ENCODE measurements around the gene ATP8A1. TPM values are rescaled to one million over a fixed set of nuclear protein-coding genes. Genes with fewer than 3 reads are reported as not detected.
"Not testable (repeated sequence)": the region's sequence is repeated elsewhere in the genome, so short reads cannot be mapped to it uniquely, and the experiment has no call there.

Gene ATP8A1
- total RNA-seq, 2 experiments from 2014 or later, result 23.8 to 24.7 TPM

- Mint-ChIP-seq H3K4me3 (no peak overlapping the region), H3K36me3 (peaks cover 23% of the 10 kb centered on the region), H3K27ac (no peak overlapping the region), H3K9me3 (no peaks in the 10 kb centered on the region), H3K27me3 (no peaks in the 10 kb centered on the region), H3K4me1 (peaks cover 17% of the 10 kb centered on the region)
- DNase-seq, result no peak
Observed at GRCh38 chr4:42492962-42493361, 163.9 kb downstream of the ATP8A1 start.

- Mint-ChIP-seq H3K36me3 (peaks cover 15% of the 10 kb centered on the region), H3K4me3 (no peak overlapping the region), H3K4me1 (peaks cover 17% of the 10 kb centered on the region), H3K27me3 (no peaks in the 10 kb centered on the region), H3K27ac (no peak overlapping the region), H3K9me3 (no peaks in the 10 kb centered on the region)
- no peak for DNase-seq
Observed at GRCh38 chr4:42490015-42490414, 166.9 kb downstream of the ATP8A1 start.

GRCh38 chr4:42489095-42489494, 167.8 kb downstream of the ATP8A1 start:
- Mint-ChIP-seq H3K27me3 (no peaks in the 10 kb centered on the region), H3K4me3 (no peak overlapping the region), H3K4me1 (peaks cover 17% of the 10 kb centered on the region), H3K36me3 (peaks cover 18% of the 10 kb centered on the region), H3K9me3 (no peaks in the 10 kb centered on the region), H3K27ac (no peak overlapping the region)
- DNase-seq, result no peak

GRCh38 chr4:42488554-42488953, 168.4 kb downstream of the ATP8A1 start:
- no peak overlapping the region for H3K27ac Mint-ChIP-seq
- peaks cover 19% of the 10 kb centered on the region for H3K36me3 Mint-ChIP-seq
- H3K4me1 Mint-ChIP-seq, result peaks cover 20% of the 10 kb centered on the region
- no peak for DNase-seq
- no peaks in the 10 kb centered on the region for H3K9me3 Mint-ChIP-seq
- H3K27me3 Mint-ChIP-seq, result no peaks in the 10 kb centered on the region
- H3K4me3 Mint-ChIP-seq, result no peak overlapping the region

- Mint-ChIP-seq H3K27me3 (no peaks in the 10 kb centered on the region), H3K9me3 (no peaks in the 10 kb centered on the region), H3K4me1 (peaks cover 21% of the 10 kb centered on the region), H3K27ac (no peak overlapping the region), H3K36me3 (peaks cover 20% of the 10 kb centered on the region), H3K4me3 (no peak overlapping the region)
- DNase-seq, result no peak
Observed at GRCh38 chr4:42488114-42488513, 168.8 kb downstream of the ATP8A1 start.

GRCh38 chr4:42487230-42487629, 169.7 kb downstream of the ATP8A1 start:
- Mint-ChIP-seq H3K27me3 (no peaks in the 10 kb centered on the region), H3K4me3 (no peak overlapping the region), H3K36me3 (peaks cover 26% of the 10 kb centered on the region), H3K9me3 (no peaks in the 10 kb centered on the region), H3K4me1 (peaks cover 21% of the 10 kb centered on the region), H3K27ac (no peak overlapping the region)
- DNase-seq, result no peak

GRCh38 chr4:42486156-42486555, 170.7 kb downstream of the ATP8A1 start:
- H3K4me3 Mint-ChIP-seq, DNase-seq, H3K27me3 Mint-ChIP-seq, H3K9me3 Mint-ChIP-seq, H3K27ac Mint-ChIP-seq: not testable (repeated sequence)
- H3K4me1 Mint-ChIP-seq, result peaks cover 18% of the 10 kb centered on the region
- H3K36me3 Mint-ChIP-seq, result peaks cover 24% of the 10 kb centered on the region

- peaks cover 19% of the 10 kb centered on the region for H3K36me3 Mint-ChIP-seq
- peaks cover 7% of the 10 kb centered on the region for H3K4me1 Mint-ChIP-seq
- H3K4me3 Mint-ChIP-seq, result no peak overlapping the region
- no peaks in the 10 kb centered on the region for H3K27me3 Mint-ChIP-seq
- H3K27ac Mint-ChIP-seq, result no peak overlapping the region
- DNase-seq, result no peak
- no peaks in the 10 kb centered on the region for H3K9me3 Mint-ChIP-seq
Observed at GRCh38 chr4:42484630-42485029, 172.3 kb downstream of the ATP8A1 start.

GRCh38 chr4:42483426-42484379, 173.2 kb downstream of the ATP8A1 start:
- DNase-seq, result no peak
- Mint-ChIP-seq H3K4me3 (no peak overlapping the region), H3K27ac (no peak overlapping the region), H3K36me3 (peaks cover 22% of the 10 kb centered on the region), H3K4me1 (peaks cover 4% of the 10 kb centered on the region), H3K9me3 (no peaks in the 10 kb centered on the region), H3K27me3 (no peaks in the 10 kb centered on the region)

GRCh38 chr4:42482516-42483327, 174.2 kb downstream of the ATP8A1 start:
- Mint-ChIP-seq H3K27me3 (no peaks in the 10 kb centered on the region), H3K9me3 (no peaks in the 10 kb centered on the region), H3K4me1 (peaks cover 4% of the 10 kb centered on the region), H3K4me3 (no peak overlapping the region), H3K27ac (no peak overlapping the region), H3K36me3 (peaks cover 23% of the 10 kb centered on the region)
- DNase-seq, result no peak

- Mint-ChIP-seq H3K9me3 (no peaks in the 10 kb centered on the region), H3K4me3 (no peak overlapping the region), H3K36me3 (peaks cover 26% of the 10 kb centered on the region)
Observed at GRCh38 chr4:42480717-42481116, 176.2 kb downstream of the ATP8A1 start.

GRCh38 chr4:42480281-42480680, 176.6 kb downstream of the ATP8A1 start:
- Mint-ChIP-seq H3K4me3 (no peak overlapping the region), H3K4me1 (peaks cover 4% of the 10 kb centered on the region), H3K27me3 (no peaks in the 10 kb centered on the region), H3K9me3 (no peaks in the 10 kb centered on the region), H3K36me3 (peaks cover 26% of the 10 kb centered on the region), H3K27ac (no peak overlapping the region)
- no peak for DNase-seq

More at GRCh38 chr4:42480717-42481116, 176.2 kb downstream of the ATP8A1 start:
- Mint-ChIP-seq H3K27me3 (no peaks in the 10 kb centered on the region), H3K27ac (no peak overlapping the region), H3K4me1 (peaks cover 4% of the 10 kb centered on the region)
- DNase-seq, result no peak

- H3K36me3 Mint-ChIP-seq, result peaks cover 23% of the 10 kb centered on the region
- no peaks in the 10 kb centered on the region for H3K9me3 Mint-ChIP-seq
- no peak overlapping the region for H3K4me3 Mint-ChIP-seq
- H3K27ac Mint-ChIP-seq, result no peak overlapping the region
- no peaks in the 10 kb centered on the region for H3K27me3 Mint-ChIP-seq
- no peak for DNase-seq
- H3K4me1 Mint-ChIP-seq, result peaks cover 4% of the 10 kb centered on the region
Observed at GRCh38 chr4:42478946-42479345, 178.0 kb downstream of the ATP8A1 start.

GRCh38 chr4:42478509-42478908, 178.4 kb downstream of the ATP8A1 start:
- Mint-ChIP-seq H3K36me3 (peaks cover 21% of the 10 kb centered on the region), H3K4me1 (peaks cover under 1% of the 10 kb centered on the region), H3K9me3 (no peaks in the 10 kb centered on the region), H3K27ac (no peak overlapping the region), H3K27me3 (no peaks in the 10 kb centered on the region), H3K4me3 (no peak overlapping the region)
- no peak for DNase-seq

- no peak for DNase-seq
- no peaks in the 10 kb centered on the region for H3K4me1 Mint-ChIP-seq
- no peaks in the 10 kb centered on the region for H3K9me3 Mint-ChIP-seq
- no peaks in the 10 kb centered on the region for H3K27me3 Mint-ChIP-seq
- H3K36me3 Mint-ChIP-seq, result peaks cover 15% of the 10 kb centered on the region
- H3K4me3 Mint-ChIP-seq, result no peak overlapping the region
- no peak overlapping the region for H3K27ac Mint-ChIP-seq
Observed at GRCh38 chr4:42474406-42474805, 182.5 kb downstream of the ATP8A1 start.
